SK-N-SH treated with all-trans-retinoic acid at 6 μM for 48 hours (cell line): ENCODE measurements around the gene UBL7.

ENCODE experiments used
- ATAC-seq: fragments of 200-7000 bp; cut with Tn5 transposase; 3 replicates; pipeline ENCODE4 v1.9.1; 2020; ENCODE audit warnings: mild to moderate bottlenecking, moderate library complexity
- ARNTL ChIP-seq: fragments of 450-650 bp; formaldehyde crosslinking; IDR thresholded peaks from 2 replicates; pipeline ENCODE4 v1.5.0; 2020; ENCODE audit warnings: low read depth, mild to moderate bottlenecking, moderate library complexity, borderline replicate concordance
- BACH2 ChIP-seq: fragments of 250-450 bp; sonication (Bioruptor Pico); IDR thresholded peaks from 2 replicates; pipeline ENCODE4 v1.9.0; 2021; ENCODE audit warnings: mild to moderate bottlenecking, borderline replicate concordance
- CSDC2 ChIP-seq: fragments of 250-450 bp; sonication (Bioruptor Pico); IDR thresholded peaks from 2 replicates; pipeline ENCODE4 v1.5.0; 2020; ENCODE audit warnings: mild to moderate bottlenecking, moderate library complexity
- CSRNP3 ChIP-seq: fragments of 250-450 bp; sonication (Bioruptor Pico); IDR thresholded peaks from 2 replicates; pipeline ENCODE4 v1.5.1; 2021; ENCODE audit warnings: mild to moderate bottlenecking, moderate library complexity
- ESRRG ChIP-seq: fragments of 250-450 bp; sonication (Bioruptor Pico); IDR thresholded peaks from 2 replicates; pipeline ENCODE4 v1.6.1; 2021; ENCODE audit warnings: mild to moderate bottlenecking
- GLIS3 ChIP-seq: fragments of 250-450 bp; sonication (Bioruptor Pico); IDR thresholded peaks from 2 replicates; pipeline ENCODE4 v1.5.0; 2020; ENCODE audit warnings: mild to moderate bottlenecking, moderate library complexity
- ISL1 ChIP-seq: fragments of 250-450 bp; sonication (Bioruptor Pico); IDR thresholded peaks from 2 replicates; pipeline ENCODE4 v2.1.2; 2022; ENCODE audit warnings: mild to moderate bottlenecking, moderate library complexity
- OSR1 ChIP-seq: fragments of 250-450 bp; sonication (Bioruptor Pico); IDR thresholded peaks from 2 replicates; pipeline ENCODE4 v1.8.0; 2022; ENCODE audit warnings: moderate library complexity, mild to moderate bottlenecking, inconsistent platforms
- PATZ1 ChIP-seq: fragments of 250-450 bp; sonication (Bioruptor Pico); IDR thresholded peaks from 2 replicates; pipeline ENCODE4 v1.8.0; 2020; ENCODE audit warnings: mild to moderate bottlenecking, moderate library complexity, borderline replicate concordance
- PPARA ChIP-seq: fragments of 250-450 bp; sonication (Bioruptor Pico); IDR thresholded peaks from 2 replicates; pipeline ENCODE4 v1.5.0; 2020; ENCODE audit warnings: mild to moderate bottlenecking, borderline replicate concordance
- RARB ChIP-seq: fragments of 250-450 bp; sonication (Bioruptor Pico); IDR thresholded peaks from 2 replicates; pipeline ENCODE4 v1.8.0; 2021; ENCODE audit warnings: mild to moderate bottlenecking, moderate library complexity
- SNAI2 ChIP-seq: fragments of 250-450 bp; sonication (Bioruptor Pico); IDR thresholded peaks from 2 replicates; pipeline ENCODE4 v1.5.0; 2020; ENCODE audit warnings: mild to moderate bottlenecking, moderate library complexity
- TCF4 ChIP-seq: fragments of 250-450 bp; sonication (Bioruptor Pico); IDR thresholded peaks from 2 replicates; pipeline ENCODE4 v1.8.0; 2021; ENCODE audit warnings: mild to moderate bottlenecking, moderate library complexity, borderline replicate concordance
- TOX ChIP-seq: fragments of 250-450 bp; sonication (Bioruptor Pico); IDR thresholded peaks from 2 replicates; pipeline ENCODE4 v1.8.0; 2021; ENCODE audit warnings: mild to moderate bottlenecking, moderate library complexity, borderline replicate concordance
- TSHZ2 ChIP-seq: fragments of 250-450 bp; sonication (Bioruptor Pico); IDR thresholded peaks from 2 replicates; pipeline ENCODE4 v1.5.0; 2020; ENCODE audit warnings: mild to moderate bottlenecking, moderate library complexity
- ZFP3 ChIP-seq: fragments of 250-450 bp; sonication (Bioruptor Pico); IDR thresholded peaks from 2 replicates; pipeline ENCODE4 v1.5.0; 2020; ENCODE audit warnings: mild to moderate bottlenecking, moderate library complexity
- ZFP30 ChIP-seq: fragments of 450-650 bp; formaldehyde crosslinking; IDR thresholded peaks from 2 replicates; pipeline ENCODE4 v1.5.0; 2022; ENCODE audit warnings: mild to moderate bottlenecking, moderate library complexity
- ZNF70 ChIP-seq: fragments of 450-650 bp; formaldehyde crosslinking; IDR thresholded peaks from 2 replicates; pipeline ENCODE4 v1.5.0; 2020; ENCODE audit warnings: mild to moderate bottlenecking, moderate library complexity
- ZNF8 ChIP-seq: fragments of 450-650 bp; formaldehyde crosslinking; IDR thresholded peaks from 2 replicates; pipeline ENCODE4 v1.5.0; 2020; ENCODE audit warnings: mild to moderate bottlenecking, moderate library complexity

Gene UBL7

GRCh38 chr15:74445816-74446763, 14.9 kb downstream of the UBL7 start:
- TF ChIP-seq TOX = no peak
- no peak for TF ChIP-seq ZNF70
- no peak for TF ChIP-seq CSDC2 (CRISPR knock-in tag)
- TF ChIP-seq, all 23 proteins: peak for 0
- ATAC-seq = no peak

GRCh38 chr15:74444106-74445062, 16.6 kb downstream of the UBL7 start:
- no peak for ATAC-seq

DNA sequence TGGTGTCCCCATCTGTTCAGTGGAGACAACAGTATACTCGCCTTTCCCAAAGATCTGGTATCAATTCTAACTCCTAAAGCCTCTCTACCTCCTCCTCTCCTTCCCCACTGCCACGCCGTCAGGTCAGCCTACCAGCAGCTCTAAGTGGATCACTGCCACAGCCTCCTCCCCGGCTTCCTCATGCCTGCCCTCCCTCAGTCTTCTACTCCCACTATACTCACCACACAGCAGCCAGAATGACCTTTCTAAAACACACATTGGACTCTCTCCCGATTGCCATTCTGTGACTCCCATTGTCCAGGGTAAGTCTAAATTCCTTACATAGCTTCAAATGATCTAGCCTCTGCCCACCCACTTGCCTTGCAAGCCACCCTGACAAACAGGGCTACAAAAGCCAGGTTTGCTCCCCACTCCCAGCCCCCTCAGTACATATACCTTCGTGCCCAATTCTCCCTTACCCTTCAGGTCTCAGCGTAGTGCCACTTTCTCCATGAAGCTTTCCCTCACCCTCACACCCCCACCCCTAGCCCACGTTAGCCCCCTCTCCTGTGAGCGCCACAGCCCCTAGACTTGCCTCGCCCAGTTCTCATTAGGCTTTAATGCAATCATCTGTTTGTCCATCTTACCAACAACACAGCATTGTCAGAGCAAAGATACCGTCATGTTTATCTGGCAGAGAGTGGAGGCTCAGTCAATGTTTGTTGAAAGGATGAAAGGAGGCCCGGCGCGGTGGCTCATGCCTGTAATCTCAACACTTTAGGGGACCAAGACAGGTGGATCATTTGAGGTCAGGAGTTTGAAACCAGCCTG, 17.7 kb downstream of the UBL7 start:
- no peak; the same call in 2 of the 3 replicates for ATAC-seq
- TF ChIP-seq TSHZ2 (CRISPR knock-in tag) = no peak
- no peak for TF ChIP-seq OSR1 (CRISPR knock-in tag)
- no peak for TF ChIP-seq ESRRG (CRISPR knock-in tag)
- TF ChIP-seq CSDC2 (CRISPR knock-in tag) = no peak
- TF ChIP-seq ZFP3 = no peak
- no peak for TF ChIP-seq ZFP30 (CRISPR knock-in tag)
- no peak for TF ChIP-seq TOX
- TF ChIP-seq CSRNP3 (CRISPR knock-in tag) = no peak
- TF ChIP-seq ZNF8 = no peak
- TF ChIP-seq RARB (CRISPR knock-in tag) = no peak
- TF ChIP-seq ISL1 (CRISPR knock-in tag) = no peak
- no peak for TF ChIP-seq PATZ1 (CRISPR knock-in tag)
- no peak for TF ChIP-seq ARNTL (CRISPR knock-in tag)
- TF ChIP-seq PPARA = no peak
- no peak for TF ChIP-seq GLIS3 (CRISPR knock-in tag)
- no peak for TF ChIP-seq TCF4 (CRISPR knock-in tag)
- TF ChIP-seq SNAI2 (CRISPR knock-in tag) = no peak

More at GRCh38 chr15:74444106-74445062, 16.6 kb downstream of the UBL7 start:
- TF ChIP-seq RARB (CRISPR knock-in tag) (no peak), ZFP3 (no peak), SNAI2 (CRISPR knock-in tag) (no peak), ZNF70 (no peak), TSHZ2 (CRISPR knock-in tag) (no peak), GLIS3 (CRISPR knock-in tag) (no peak), TCF4 (CRISPR knock-in tag) (no peak), BACH2 (CRISPR knock-in tag) (no peak), TOX (no peak), PPARA (no peak)
